Inflammatory macrophage treated with lipopolysaccharide for 4 hours (primary cell): ENCODE data around the gene CCDC59.
"Not testable (repeated sequence)": the region's sequence is repeated elsewhere in the genome, so short reads cannot be mapped to it uniquely, and the experiment has no call there.

Experiments used
- DNase-seq: peaks from one replicate; pipeline ENCODE4 v3.0.0-alpha.2; 2020

The CCDC59 gene

GRCh38 chr12:82358200-82359114 lies at the start of gene CCDC59, which contains the start of gene METTL25:
Gene CCDC59, minus strand, starts transcription at chr12:82358387. Its CDS starts 11 bp downstream, at chr12:82358376.
Gene METTL25, plus strand, starts transcription at chr12:82358529. Its CDS starts 37 bp downstream, at chr12:82358566.
- DNase-seq = peak; percentile 99

GRCh38 chr12:82407481-82407880 lies 49.3 kb upstream of the CCDC59 start:
- DNase-seq = no peak

GRCh38 chr12:82406651-82407050 lies 48.5 kb upstream of the CCDC59 start:
- DNase-seq = no peak

GRCh38 chr12:82400819-82401218 lies 42.6 kb upstream of the CCDC59 start:
- DNase-seq = no peak

- DNase-seq = no peak
Measured at GRCh38 chr12:82398879-82399278, 40.7 kb upstream of the CCDC59 start.

GRCh38 chr12:82383930-82384552 lies 25.9 kb upstream of the CCDC59 start:
- no peak for DNase-seq

- no peak for DNase-seq
Measured at GRCh38 chr12:82378997-82379396, 20.8 kb upstream of the CCDC59 start.

GRCh38 chr12:82375201-82375600 lies 17.0 kb upstream of the CCDC59 start:
- no peak for DNase-seq

GRCh38 chr12:82366197-82366596 lies 8.0 kb upstream of the CCDC59 start:
- no peak for DNase-seq

GRCh38 chr12:82363990-82364389 lies 5.8 kb upstream of the CCDC59 start:
- DNase-seq = no peak

GRCh38 chr12:82361461-82361915 lies 3.3 kb upstream of the CCDC59 start:
- no peak for DNase-seq

GRCh38 chr12:82360834-82361233 lies 2.6 kb upstream of the CCDC59 start:
- not testable (repeated sequence) for DNase-seq

GRCh38 chr12:82359115-82359478 lies 910 bp upstream of the CCDC59 start:
- peak; percentile 4 for DNase-seq

GRCh38 chr12:82357845-82358199 lies 365 bp downstream of the CCDC59 start:
- peak; percentile 19 for DNase-seq

GRCh38 chr12:82357340-82357739 lies 847 bp downstream of the CCDC59 start:
- no peak for DNase-seq

GRCh38 chr12:82351390-82351789 lies 6.8 kb downstream of the CCDC59 start:
- no peak for DNase-seq

GRCh38 chr12:82350161-82350560 lies 8.0 kb downstream of the CCDC59 start:
- DNase-seq = no peak

- DNase-seq = no peak
Measured at GRCh38 chr12:82329508-82329907, 28.7 kb downstream of the CCDC59 start.

- no peak for DNase-seq
Measured at GRCh38 chr12:82327861-82328260, 30.3 kb downstream of the CCDC59 start.

- DNase-seq = peak; percentile 24
Measured at GRCh38 chr12:82326905-82327503, 31.2 kb downstream of the CCDC59 start.

GRCh38 chr12:82325540-82326336 lies 32.4 kb downstream of the CCDC59 start:
- no peak for DNase-seq

GRCh38 chr12:82319276-82319675 lies 38.9 kb downstream of the CCDC59 start:
- DNase-seq = no peak

GRCh38 chr12:82314406-82314892 lies 43.7 kb downstream of the CCDC59 start:
- DNase-seq = no peak
